Stimulated activated CD4-positive, alpha-beta T cell treated with anti-CD3 and anti-CD28 coated beads, Interleukin-4, amount 100 ng/mL, for 24 hours (primary cell): ENCODE measurements around the gene KRTAP3-2.
"Not testable (repeated sequence)": the region's sequence is repeated elsewhere in the genome, so short reads cannot be mapped to it uniquely, and the experiment has no call there.

ENCODE experiments used
- DNase-seq: peaks from one replicate; pipeline ENCODE4 v3.0.0-alpha.2; 2020

The KRTAP3-2 gene

GRCh38 chr17:40999563-40999962 lies at the start of gene KRTAP3-2:
Gene KRTAP3-2 (minus strand): TSS chr17:40999906. CDS start chr17:40999853, 53 bp downstream.
- not testable (repeated sequence) for DNase-seq

- no peak for DNase-seq
Measured at GRCh38 chr17:41049110-41049509, 49.4 kb upstream of the KRTAP3-2 start.

GRCh38 chr17:41048441-41048840 lies 48.7 kb upstream of the KRTAP3-2 start:
- no peak for DNase-seq

DNA sequence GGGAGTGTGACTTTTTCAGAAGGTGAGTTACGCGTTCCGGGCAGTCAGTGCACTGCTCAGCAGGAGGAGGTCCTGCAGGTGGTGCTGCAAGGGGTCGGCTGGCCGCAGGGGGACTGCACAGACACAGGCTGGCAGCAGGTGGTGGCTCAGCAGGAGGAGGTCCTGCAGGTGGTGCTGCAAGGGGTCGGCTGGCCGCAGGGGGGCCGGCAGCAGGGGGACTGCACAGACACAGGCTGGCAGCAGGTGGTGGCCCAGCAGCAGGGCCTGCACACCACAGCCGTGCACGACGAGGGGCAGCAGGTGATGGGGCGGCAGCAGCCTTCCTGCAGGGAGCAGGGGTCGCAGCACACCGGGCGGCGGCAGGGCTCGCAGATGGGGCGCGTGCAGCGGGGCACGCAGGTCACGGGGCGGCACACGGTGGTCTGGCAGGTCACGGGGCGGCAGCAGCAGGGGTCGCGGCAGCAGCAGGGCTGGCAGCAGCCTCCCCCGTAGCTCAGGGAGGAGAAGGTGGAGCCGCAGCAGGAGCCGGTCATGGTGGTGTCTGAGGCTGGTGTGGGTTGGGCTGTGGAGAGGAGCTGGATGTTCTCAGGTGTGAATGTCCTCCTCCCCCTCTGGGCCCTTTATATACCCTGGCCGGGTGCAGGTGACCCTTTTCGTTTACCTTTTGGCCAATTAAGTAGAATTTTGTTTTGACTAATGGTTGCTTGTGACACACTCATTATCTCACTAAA lies 47.2 kb upstream of the KRTAP3-2 start, which contains the start of gene KRTAP2-1:
TSS of gene KRTAP2-1 (minus strand) at position 582 of the 731 bp plus-strand sequence. CDS start at position 533, 49 bp downstream.
- not testable (repeated sequence) for DNase-seq

DNA sequence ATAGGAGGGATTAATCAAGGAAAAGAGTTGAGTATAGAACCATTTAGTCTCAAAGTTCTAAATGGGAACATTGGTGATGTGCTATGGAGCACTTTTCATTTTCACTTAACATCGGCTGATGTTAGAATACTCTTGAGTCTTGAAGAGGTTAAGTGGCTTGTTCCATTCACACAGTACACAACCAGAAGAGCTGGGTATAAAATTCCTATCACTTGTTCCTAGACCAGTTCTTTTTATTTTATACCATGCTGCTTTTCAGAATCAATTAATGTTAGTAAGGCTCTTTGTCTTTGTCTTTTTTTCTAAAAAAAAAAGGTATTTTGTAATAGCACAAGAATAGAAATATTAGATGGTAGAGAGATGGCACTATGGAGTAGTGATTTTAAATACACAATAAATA lies 43.2 kb upstream of the KRTAP3-2 start:
- DNase-seq: no peak

- not testable (repeated sequence) for DNase-seq
Measured at GRCh38 chr17:41040783-41041571, 41.3 kb upstream of the KRTAP3-2 start, which contains the start of gene KRTAP1-1. Gene KRTAP1-1 (minus strand): TSS chr17:41041450. CDS start chr17:41041397, 53 bp downstream.

- DNase-seq: no peak
Measured at GRCh38 chr17:41037853-41038350, 38.2 kb upstream of the KRTAP3-2 start.

DNA sequence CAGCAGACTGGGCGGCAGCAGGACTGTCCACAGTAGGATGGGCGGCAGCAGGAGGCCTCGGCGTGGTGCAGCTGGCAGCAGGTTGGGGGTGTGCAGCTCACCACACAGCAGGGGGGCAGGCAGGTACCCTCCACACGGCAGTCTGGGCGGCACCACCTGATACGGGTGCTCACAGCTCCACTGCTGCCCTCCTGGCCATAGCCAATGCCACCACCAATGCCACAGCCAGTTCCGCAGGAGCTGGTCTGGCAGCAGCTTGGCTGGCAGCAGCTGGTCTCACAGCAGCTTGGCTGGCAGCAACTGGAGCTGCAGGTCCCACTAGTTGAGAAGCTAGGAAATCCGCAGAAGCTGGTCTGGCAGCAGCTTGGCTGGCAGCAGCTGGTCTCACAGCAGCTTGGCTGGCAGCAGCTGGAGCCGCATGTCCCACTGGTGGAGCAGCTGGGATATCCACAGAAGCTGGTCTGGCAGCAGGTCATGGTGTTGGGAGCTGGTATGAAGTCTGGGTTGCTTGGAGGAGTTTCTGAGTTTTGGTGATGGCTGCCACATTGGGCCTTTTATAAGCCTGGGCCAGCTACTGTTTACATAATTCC lies 34.7 kb upstream of the KRTAP3-2 start, which contains the start of gene KRTAP1-3:
TSS of gene KRTAP1-3 (minus strand) at position 529 of the 590 bp plus-strand sequence. CDS start at position 476, 53 bp downstream.
- not testable (repeated sequence) for DNase-seq

GRCh38 chr17:41029633-41030245 lies 30.0 kb upstream of the KRTAP3-2 start, which contains the start of gene KRTAP1-4:
Gene KRTAP1-4 (minus strand): TSS chr17:41030195. CDS start chr17:41030078, 117 bp downstream.
- DNase-seq: no peak

DNA sequence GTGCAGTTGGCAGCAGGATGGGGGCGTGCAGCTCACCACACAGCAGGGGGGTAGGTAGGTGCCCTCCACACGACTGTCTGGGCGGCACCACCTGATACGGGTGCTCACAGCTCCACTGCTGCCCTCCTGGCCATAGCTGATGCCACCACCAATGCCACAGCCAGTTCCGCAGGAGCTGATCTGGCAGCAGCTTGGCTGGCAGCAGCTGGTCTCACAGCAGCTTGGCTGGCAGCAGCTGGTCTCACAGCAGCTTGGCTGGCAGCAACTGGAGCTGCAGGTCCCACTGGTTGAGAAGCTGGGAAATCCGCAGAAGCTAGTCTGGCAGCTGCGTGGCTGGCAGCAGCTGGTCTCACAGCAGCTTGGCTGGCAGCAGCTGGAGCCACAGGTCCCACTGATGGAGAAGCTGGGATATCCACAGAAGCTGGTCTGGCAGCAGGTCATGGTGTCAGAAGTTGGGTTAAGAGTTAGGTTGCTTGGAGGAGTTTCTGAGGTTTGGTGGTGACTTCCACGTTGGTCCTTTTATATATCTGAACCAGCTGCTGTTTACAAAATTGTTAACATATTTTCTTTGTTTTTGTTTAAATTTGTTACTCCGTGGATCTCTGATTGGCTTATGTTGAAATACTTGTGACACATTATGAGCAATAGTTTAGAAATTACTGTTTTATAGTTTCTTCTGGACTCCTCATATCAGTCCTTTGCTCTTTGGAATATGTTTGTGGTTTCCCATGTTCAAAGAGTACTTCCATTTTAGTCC lies 27.2 kb upstream of the KRTAP3-2 start, which contains the start of gene KRTAP1-5:
TSS of gene KRTAP1-5 (minus strand) at position 494 of the 757 bp plus-strand sequence. CDS start at position 441, 53 bp downstream.
- DNase-seq: no peak

- no peak for DNase-seq
Measured at GRCh38 chr17:41024697-41025096, 25.0 kb upstream of the KRTAP3-2 start.

GRCh38 chr17:41020336-41020735 lies 20.6 kb upstream of the KRTAP3-2 start:
- no peak for DNase-seq

DNA sequence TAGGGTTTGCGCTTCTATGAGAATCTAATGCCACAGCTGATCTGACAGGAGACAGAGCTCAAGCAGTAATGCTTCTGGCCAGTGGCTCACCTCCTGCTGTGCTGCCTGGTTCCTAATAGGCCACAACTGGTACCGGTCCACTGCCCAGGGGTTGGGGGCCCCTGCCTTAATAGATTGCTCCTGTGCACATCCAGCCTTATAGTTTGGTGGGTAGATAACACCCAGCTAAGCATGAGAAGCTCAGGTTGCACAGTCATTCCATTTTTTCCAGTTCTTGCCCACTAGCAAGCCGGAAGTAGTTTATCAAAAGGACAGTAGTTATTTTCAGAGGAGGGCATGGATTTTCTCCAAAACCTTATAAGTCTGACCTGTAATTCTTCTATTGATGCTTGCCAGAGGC lies 19.7 kb upstream of the KRTAP3-2 start:
- no peak for DNase-seq

DNA sequence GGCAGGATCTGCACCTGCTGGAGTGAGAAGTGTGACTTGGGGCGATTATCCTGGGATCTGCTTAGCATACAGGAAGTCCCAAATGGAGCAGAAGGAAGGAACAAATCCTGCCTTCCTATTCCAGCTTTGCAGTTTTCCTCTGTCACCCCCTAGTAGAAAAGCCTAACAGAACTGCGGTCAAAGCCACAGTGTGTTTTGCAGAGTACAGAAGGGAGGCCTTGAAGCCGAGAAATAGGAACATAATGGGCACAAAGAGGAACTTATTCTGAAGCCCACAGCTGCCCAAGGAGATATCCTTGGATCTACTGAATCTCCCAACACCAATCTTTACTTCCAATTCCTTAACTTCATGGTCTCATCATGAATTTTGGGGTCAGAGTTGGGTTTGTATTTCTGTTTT lies 18.8 kb upstream of the KRTAP3-2 start:
- DNase-seq: no peak

- DNase-seq: no peak
Measured at GRCh38 chr17:41016578-41017215, 17.0 kb upstream of the KRTAP3-2 start.

- no peak for DNase-seq
Measured at GRCh38 chr17:41015454-41015853, 15.7 kb upstream of the KRTAP3-2 start.

DNA sequence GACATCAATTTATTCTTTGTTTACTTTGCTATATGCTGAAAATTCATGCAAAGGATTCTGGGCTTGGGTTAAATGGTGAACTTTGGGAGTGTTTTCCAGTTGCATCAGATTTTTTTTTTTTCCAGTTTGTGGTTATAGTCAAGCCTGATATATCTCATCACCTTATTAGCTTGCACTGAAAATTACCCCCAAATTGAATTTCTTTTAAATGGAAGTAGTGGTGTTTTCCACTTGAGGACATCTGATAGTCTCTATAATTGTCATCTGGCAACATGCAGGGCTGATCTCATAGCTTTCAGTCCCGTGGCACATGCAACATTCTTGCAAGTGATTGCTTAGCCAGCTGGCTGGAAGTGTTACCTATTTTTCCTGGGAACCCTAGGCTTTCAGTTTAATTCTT lies 13.9 kb upstream of the KRTAP3-2 start:
- DNase-seq: no peak

DNA sequence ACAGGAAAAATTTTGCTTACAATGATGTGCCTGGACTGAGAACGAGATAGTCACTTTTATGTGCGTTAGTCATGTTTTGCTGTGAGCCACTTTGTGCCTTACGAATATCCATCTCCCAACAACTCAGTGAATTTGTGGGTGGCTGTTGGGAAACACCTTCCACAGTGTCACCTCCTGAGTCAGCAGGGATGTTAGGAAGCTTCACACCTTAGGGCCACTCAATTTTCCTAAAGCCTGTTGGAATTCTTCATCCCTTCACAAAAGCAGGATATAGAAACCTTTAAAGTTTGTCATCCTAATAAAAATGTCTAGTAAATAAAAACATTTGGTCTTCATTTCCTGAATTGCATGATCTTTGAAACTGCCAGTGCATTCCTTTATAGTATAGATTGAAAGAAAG lies 13.5 kb upstream of the KRTAP3-2 start:
- no peak for DNase-seq

GRCh38 chr17:41012326-41013120 lies 12.8 kb upstream of the KRTAP3-2 start:
- DNase-seq: no peak

DNA sequence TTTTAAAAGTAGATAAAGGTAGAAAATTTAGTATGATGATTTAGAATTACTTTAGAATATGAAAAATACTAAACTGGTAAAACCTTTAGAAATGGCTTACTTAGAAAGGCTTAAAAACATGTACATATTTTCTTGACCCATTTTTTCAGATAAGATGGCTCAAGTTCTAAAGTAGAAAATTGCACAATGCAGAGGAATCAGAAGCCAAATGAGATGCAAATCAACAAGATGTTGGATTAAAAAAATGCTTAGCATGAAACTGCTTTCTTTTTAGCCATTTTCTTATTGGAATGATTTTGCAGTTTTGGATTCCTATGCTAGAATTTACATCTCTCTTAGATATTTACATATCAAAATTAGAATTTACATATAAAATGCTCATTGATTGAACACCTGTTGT lies 10.7 kb upstream of the KRTAP3-2 start:
- DNase-seq: no peak
